Astrocyte of the spinal cord (primary cell): ENCODE data around the gene DNAJC18.

Experiments
- DNase-seq: peaks from one replicate; pipeline ENCODE4 v3.0.0; 2011; ENCODE audit warnings: low read depth, low spot score
- H3K4me3 ChIP-seq: 2 replicates; pipeline ENCODE4 v1.5.1; 2011; ENCODE audit warnings: low read depth, mild to moderate bottlenecking, low read length, moderate library complexity
- CTCF ChIP-seq: IDR thresholded peaks from 2 replicates; pipeline ENCODE4 v1.5.1; 2012; ENCODE audit warnings: low read depth, mild to moderate bottlenecking, low read length, inconsistent platforms
- in situ Hi-C: cut with HindIII; loops from 2 replicates; pipeline ENCODE4 v1.10.0; 2017; ENCODE audit warnings: low sequenced_read_pairs

The DNAJC18 gene

GRCh38 chr5:139426203-139426885, 13.0 kb downstream of the DNAJC18 start:
- no peak for TF ChIP-seq CTCF
- in situ Hi-C loops = no loop called here
- no peak for DNase-seq
- H3K4me3 ChIP-seq = no peak overlapping the region

- H3K4me3 ChIP-seq = no peak overlapping the region
- DNase-seq = no peak
- TF ChIP-seq CTCF = no peak
- in situ Hi-C loops = no loop called here
These were observed 13.8 kb downstream of the DNAJC18 start for GRCh38 chr5:139425497-139425896.

GRCh38 chr5:139422307-139422893, 16.9 kb downstream of the DNAJC18 start:
- peak; percentile 86 for TF ChIP-seq CTCF
- DNase-seq = peak; percentile 78
- no peak overlapping the region for H3K4me3 ChIP-seq
- in situ Hi-C loops = loop anchor here (25.0 kb wide), 1 partner anchor 90 kb away; no protein-coding TSS in a partner anchor

GRCh38 chr5:139419226-139420192, 19.8 kb downstream of the DNAJC18 start:
- no peak for TF ChIP-seq CTCF
- no peak overlapping the region for H3K4me3 ChIP-seq
- in situ Hi-C loops = loop anchor here (25.0 kb wide), 1 partner anchor 93 kb away; no protein-coding TSS in a partner anchor
- DNase-seq = no peak

- no peak for TF ChIP-seq CTCF
- no peak for DNase-seq
- in situ Hi-C loops = loop anchor here (25.0 kb wide), 1 partner anchor 94 kb away; no protein-coding TSS in a partner anchor
- no peak overlapping the region for H3K4me3 ChIP-seq
These were observed 20.5 kb downstream of the DNAJC18 start for GRCh38 chr5:139418793-139419192.

GRCh38 chr5:139417214-139417613, 22.1 kb downstream of the DNAJC18 start:
- no peak overlapping the region for H3K4me3 ChIP-seq
- in situ Hi-C loops = loop anchor here (25.0 kb wide), 1 partner anchor 95 kb away; no protein-coding TSS in a partner anchor
- peak; percentile 60 for DNase-seq
- no peak for TF ChIP-seq CTCF
